ENCODE results near the gene PSME3. TPM values are rescaled to one million over a fixed set of nuclear protein-coding genes. Genes with fewer than 3 reads are reported as not detected.
A peak's percentile ranks its signal among the peaks of the same experiment; 100 is the strongest.

The PSME3 gene
- total and polyA plus RNA-seq, 2 of the 13 experiments (the other 11 are each of a cell fraction or from before 2014, with no cell fraction given): 66.3 to 135 TPM

DNA sequence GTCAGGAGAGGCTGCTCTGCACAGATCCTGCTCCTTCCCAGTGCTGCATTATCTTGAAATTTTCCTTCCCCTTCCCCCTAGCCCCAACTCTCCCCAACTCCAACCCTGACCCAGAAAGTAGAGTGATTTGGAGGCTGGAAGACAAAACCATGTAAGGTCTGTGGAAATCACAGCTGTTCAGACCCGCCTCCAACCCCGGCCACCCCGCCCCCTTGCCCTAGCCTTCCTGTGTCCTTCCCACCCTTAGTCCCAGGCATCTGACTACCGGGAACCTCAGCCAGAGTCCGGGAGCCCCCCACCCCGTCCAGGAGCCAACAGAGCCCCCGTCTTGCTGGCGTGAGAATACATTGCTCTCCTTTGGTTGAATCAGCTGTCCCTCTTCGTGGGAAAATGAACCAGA is 17.8 kb downstream of the PSME3 start, which contains the start of gene AOC3:
Gene AOC3, plus strand, starts transcription at position 246 of the 400 bp plus-strand sequence. Its CDS starts 145 bp downstream, at position 391.
- DNase-seq (ENCODE audit: low spot score) (peak; percentile 28), ATAC-seq (peak; percentile 13; the same call in 2 of the 3 replicates), FAIRE-seq (no peak)
- TF ChIP-seq YY1 (IDR thresholded peaks at IDR 0.05; ENCODE audit: insufficient read depth, insufficient replicate concordance, low read depth, low read length) (no peak), SP5 (CRISPR knock-in tag; IDR thresholded peaks at IDR 0.05; ENCODE audit: borderline replicate concordance, low read depth) (0 out of 2 replicates have a peak, but pooled peaks have one; percentile 51), ZNF160 (CRISPR knock-in tag; IDR thresholded peaks at IDR 0.05) (no peak)
- TF ChIP-seq, protein P1, sequence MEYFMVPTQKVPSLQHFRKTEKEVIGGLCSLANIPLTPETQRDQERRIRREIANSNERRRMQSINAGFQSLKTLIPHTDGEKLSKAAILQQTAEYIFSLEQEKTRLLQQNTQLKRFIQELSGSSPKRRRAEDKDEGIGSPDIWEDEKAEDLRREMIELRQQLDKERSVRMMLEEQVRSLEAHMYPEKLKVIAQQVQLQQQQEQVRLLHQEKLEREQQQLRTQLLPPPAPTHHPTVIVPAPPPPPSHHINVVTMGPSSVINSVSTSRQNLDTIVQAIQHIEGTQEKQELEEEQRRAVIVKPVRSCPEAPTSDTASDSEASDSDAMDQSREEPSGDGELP (IDR thresholded peaks at IDR 0.05; ENCODE audit: borderline replicate concordance, low read depth): peak; percentile 79; the same call in 1 of the 2 replicates
- peaks cover 5% of the 10 kb centered on the region for H3K79me2 ChIP-seq (ENCODE audit: insufficient read depth, low read length)
- H3K27me3 ChIP-seq (ENCODE audit: control insufficient read depth in 1 of 2, insufficient read depth in 2 of 2, low read length in 2 of 2): no peaks in the 10 kb centered on the region
- peak within 1 kb of the TSS; percentile 26; the same call in 1 of the 2 replicates for H3K9ac ChIP-seq (ENCODE audit: insufficient read depth, low read depth, low read length)
- 16% methylated on average over 9 of the region's 9 CpGs for WGBS (ENCODE audit: low lambda C conversion rate)
- H3K4me1 ChIP-seq (ENCODE audit: insufficient read depth, low read length): peaks cover 75% of the 10 kb centered on the region
- H2AFZ ChIP-seq (ENCODE audit: low read length): no peak within 1 kb of the TSS
- H3K4me3 ChIP-seq (replicated peaks in 1 of 3; ENCODE audit: insufficient read depth in 1 of 3, low read depth in 2 of 3, low read length in 3 of 3): peak within 1 kb of the TSS in 2 of 3 experiments; percentile 23 to 58; a peak in 2 of 6 replicates
- H3K36me3 ChIP-seq (replicated peaks in 1 of 2; ENCODE audit: control insufficient read depth in 1 of 2, insufficient read depth in 2 of 2, low read length in 2 of 2): 0 out of 5 replicates have a peak, but pooled peaks cover 0 to under 1% of the 10 kb centered on the region in 2 experiments
- ChIA-PET CTCF (ENCODE audit: low intra/inter-chr PET ratio, low total read pairs) (no interaction called here), POLR2A (interaction anchor here (1.0 to 3.7 kb wide), 4 partner anchors 16 to 78 kb away, joined by 3 to 12 read pairs (median 5); no protein-coding TSS in a partner anchor)
- BruUV-seq (replicated peaks): no TSS peak
- no peaks in the 10 kb centered on the region for H3K9me3 ChIP-seq (ENCODE audit: low read length)
- in situ Hi-C loops (cut with HindIII; ENCODE audit: extremely low pct_ligation_motif_present, low pct_unique_long_range_greater_than_20kb): no loop called here
- peak within 1 kb of the TSS; percentile 64 for H3K4me2 ChIP-seq (ENCODE audit: low read depth, low read length)
- intact Hi-C loops (cut with micrococcal nuclease; ENCODE audit: unreplicated experiment): no loop called here
- no peaks in the 10 kb centered on the region for H4K20me1 ChIP-seq (ENCODE audit: insufficient read depth, low read length)
- H3K27ac ChIP-seq (ENCODE audit: extremely low read length, insufficient read depth, low read length): no peak within 1 kb of the TSS

All from HepG2 (cell line).